Measurements from ENCODE around the gene AATF.

AATF gene

GRCh38 chr17:36983618-36984017 is 34.9 kb downstream of the AATF start:
- no peak for DNase-seq

- no peak for DNase-seq
These were observed 40.4 kb downstream of the AATF start for GRCh38 chr17:36989173-36989572.

- no peak for DNase-seq
These were observed 43.9 kb downstream of the AATF start for GRCh38 chr17:36992701-36993100.

GRCh38 chr17:36993227-36993626 is 44.5 kb downstream of the AATF start:
- no peak for DNase-seq

GRCh38 chr17:36994438-36994837 is 45.7 kb downstream of the AATF start:
- no peak for DNase-seq

- no peak for DNase-seq
These were observed 50.7 kb downstream of the AATF start for GRCh38 chr17:36999471-36999870.

GRCh38 chr17:37016780-37017179 is 68.0 kb downstream of the AATF start:
- no peak for DNase-seq

- DNase-seq = no peak
These were observed 68.7 kb downstream of the AATF start for GRCh38 chr17:37017404-37017803.

GRCh38 chr17:37019117-37019740 is 70.5 kb downstream of the AATF start:
- no peak for DNase-seq

GRCh38 chr17:37019741-37020129 is 71.0 kb downstream of the AATF start:
- DNase-seq = no peak

- DNase-seq = peak; percentile 17
These were observed 75.5 kb downstream of the AATF start for GRCh38 chr17:37024181-37024637.

- peak; percentile 15 for DNase-seq
These were observed 76.5 kb downstream of the AATF start for GRCh38 chr17:37025238-37025637.

- no peak for DNase-seq
These were observed 77.2 kb downstream of the AATF start for GRCh38 chr17:37025847-37026530.

- no peak for DNase-seq
These were observed 77.7 kb downstream of the AATF start for GRCh38 chr17:37026531-37026869.

GRCh38 chr17:37028040-37028439 is 79.3 kb downstream of the AATF start:
- DNase-seq = no peak

- DNase-seq = no peak
These were observed 82.8 kb downstream of the AATF start for GRCh38 chr17:37031493-37032083.

GRCh38 chr17:37037590-37038155 is 88.9 kb downstream of the AATF start:
- no peak for DNase-seq

- no peak for DNase-seq
These were observed 90.5 kb downstream of the AATF start for GRCh38 chr17:37039269-37039668.

GRCh38 chr17:37041932-37042331 is 93.2 kb downstream of the AATF start:
- DNase-seq = no peak

- DNase-seq = no peak
These were observed 94.4 kb downstream of the AATF start for GRCh38 chr17:37043201-37043600.

- peak; percentile 58 for DNase-seq
These were observed 96.7 kb downstream of the AATF start for GRCh38 chr17:37045351-37045922.

- peak; percentile 88 for DNase-seq
These were observed 98.9 kb downstream of the AATF start for GRCh38 chr17:37047631-37048104.

- DNase-seq = no peak
These were observed 100.1 kb downstream of the AATF start for GRCh38 chr17:37048811-37049210.

GRCh38 chr17:37050920-37051319 is 102.2 kb downstream of the AATF start:
- no peak for DNase-seq
